ENCODE results near the gene CD8B2.
"Not testable (repeated sequence)": the region's sequence is repeated elsewhere in the genome, so short reads cannot be mapped to it uniquely, and the experiment has no call there.

Gene CD8B2

DNA sequence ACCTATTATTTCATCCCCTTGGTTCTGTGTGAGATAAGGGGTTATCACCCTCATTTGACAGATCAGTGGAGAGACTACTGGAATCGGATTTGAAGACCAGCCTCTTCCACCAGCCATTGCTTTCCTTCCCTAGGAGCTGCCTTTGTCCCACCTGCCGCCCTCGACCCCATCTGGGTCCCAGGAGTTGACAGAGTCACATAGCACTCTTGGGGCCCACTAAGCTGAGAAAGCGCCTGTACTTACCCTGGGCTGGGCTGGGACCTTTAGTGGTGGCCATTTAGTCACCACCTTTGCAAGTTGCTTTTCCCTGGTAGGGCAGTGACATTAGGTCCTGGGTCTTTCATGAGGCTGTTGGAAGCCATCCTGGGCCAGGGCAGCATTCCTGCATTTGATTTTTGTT, 17.6 kb downstream of the CD8B2 start:
- not testable (repeated sequence) for H3K4me1 ChIP-seq; DNase-seq; H3K27me3 ChIP-seq; H3K4me3 ChIP-seq (ENCODE audit: low read depth, low read length); H3K9me3 ChIP-seq; H3K36me3 ChIP-seq

DNA sequence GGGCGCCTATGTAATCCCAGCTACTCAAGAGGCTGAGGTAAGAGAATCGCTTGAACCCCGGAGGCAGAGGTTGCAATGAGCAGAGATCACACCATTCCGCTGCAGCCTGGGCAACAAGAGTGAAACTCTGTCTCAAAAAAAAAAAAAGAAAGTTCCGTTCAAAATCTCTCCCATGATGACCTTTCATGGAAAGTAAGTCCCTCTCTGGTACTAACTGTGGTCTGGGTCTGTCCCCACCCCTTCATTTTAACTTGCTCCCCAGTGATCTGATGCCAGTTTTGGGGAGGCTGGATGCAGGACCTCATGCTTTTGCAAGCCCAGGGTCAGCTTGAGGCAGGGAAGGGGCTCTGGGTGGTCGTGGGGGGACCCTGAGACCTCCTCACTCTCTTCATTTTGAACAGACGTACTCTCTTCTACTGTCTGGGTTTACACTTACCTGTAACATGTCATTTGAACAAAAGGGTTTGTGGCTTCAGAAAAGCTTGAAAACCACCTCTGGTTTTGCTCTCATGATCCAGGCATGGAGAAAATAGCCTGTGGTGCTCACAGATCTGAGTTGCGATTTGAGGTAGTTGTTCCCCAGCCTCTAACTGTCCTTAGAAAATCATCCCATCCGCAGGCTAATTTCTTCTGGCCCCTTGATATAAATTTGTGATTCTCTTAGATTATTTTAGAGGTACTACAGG, 19.0 kb downstream of the CD8B2 start:
- not testable (repeated sequence) for H3K4me3 ChIP-seq (ENCODE audit: low read depth, low read length); H3K27me3 ChIP-seq; H3K9me3 ChIP-seq; H3K4me1 ChIP-seq; DNase-seq; H3K36me3 ChIP-seq

DNA sequence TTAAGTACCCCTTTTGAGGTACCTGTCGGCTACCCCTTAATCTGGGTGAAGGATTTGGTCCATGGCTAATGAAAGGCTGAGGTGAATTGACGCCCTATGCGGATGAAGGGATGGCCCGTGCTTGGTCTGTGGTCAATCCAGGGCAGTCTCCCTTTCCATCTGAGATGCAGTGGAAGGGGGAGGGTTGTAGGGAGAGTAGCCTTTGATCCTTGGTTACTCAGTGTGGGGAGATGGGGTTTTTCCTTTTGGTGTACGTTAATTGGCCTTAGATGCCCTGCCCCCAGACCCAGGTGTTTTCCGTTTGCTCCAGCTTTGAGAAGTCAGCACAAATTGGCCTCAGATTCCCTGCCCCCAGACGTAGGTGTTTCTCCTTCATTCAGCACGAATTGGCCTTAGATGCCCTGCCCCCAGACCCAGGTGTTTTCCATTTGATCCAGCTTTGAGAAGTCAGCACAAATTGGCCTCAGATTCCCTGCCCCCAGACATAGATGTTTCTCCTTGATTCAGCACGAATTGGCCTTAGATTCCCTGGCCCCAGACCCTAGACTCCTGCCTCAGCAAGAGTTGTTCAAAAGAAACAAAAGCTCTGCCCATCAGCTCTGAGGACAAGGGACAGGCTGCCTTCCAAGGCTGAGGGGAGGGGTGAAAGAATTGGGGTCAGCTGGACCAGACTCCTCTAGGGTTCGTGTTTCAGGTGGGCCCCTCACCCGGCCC, 21.7 kb downstream of the CD8B2 start:
- H3K36me3 ChIP-seq; H3K4me1 ChIP-seq; H3K9me3 ChIP-seq; H3K27me3 ChIP-seq; DNase-seq; H3K4me3 ChIP-seq (ENCODE audit: low read depth, low read length): not testable (repeated sequence)

DNA sequence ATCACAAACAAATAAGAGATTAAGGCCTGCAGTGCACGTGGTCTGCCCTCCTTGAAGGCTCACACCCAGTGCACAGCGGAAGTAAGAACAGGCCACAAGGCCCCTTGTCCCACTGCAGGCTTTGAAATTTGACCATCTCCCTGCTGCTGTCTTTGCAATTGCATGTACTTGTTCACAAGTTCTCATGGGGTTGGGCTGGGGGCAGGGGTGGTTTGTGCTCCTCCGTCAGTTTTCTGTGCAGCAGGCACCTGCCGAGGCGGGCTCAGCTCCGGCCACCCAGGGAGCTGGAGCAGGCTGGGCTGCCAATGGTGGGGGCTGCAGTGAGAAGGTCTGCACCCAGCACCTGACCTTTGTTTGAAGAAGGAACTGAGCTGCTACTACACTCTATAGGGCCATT, 22.2 kb downstream of the CD8B2 start:
- not testable (repeated sequence) for H3K9me3 ChIP-seq; H3K36me3 ChIP-seq; H3K4me3 ChIP-seq (ENCODE audit: low read depth, low read length); H3K27me3 ChIP-seq; DNase-seq; H3K4me1 ChIP-seq

DNA sequence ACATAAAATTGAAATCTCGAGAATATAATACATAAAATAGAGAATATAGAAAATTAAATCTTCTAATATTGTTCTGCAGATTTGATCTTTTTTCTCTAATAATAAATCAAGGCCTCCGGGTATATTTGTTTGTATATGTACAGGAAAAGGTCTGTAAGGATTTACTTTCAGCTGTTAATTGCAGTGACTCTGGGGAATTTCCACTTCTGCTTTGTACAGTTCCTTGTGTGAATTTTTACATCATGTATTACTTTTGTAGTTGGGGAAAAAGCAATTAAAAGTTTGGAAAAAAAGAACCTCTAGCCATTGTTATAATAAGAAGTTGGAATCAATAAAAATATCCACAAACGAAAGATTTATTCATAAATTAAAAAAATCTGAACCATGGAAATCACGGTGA, 23.6 kb downstream of the CD8B2 start:
- H3K4me1 ChIP-seq; H3K4me3 ChIP-seq (ENCODE audit: low read depth, low read length); DNase-seq; H3K27me3 ChIP-seq; H3K9me3 ChIP-seq; H3K36me3 ChIP-seq: not testable (repeated sequence)

DNA sequence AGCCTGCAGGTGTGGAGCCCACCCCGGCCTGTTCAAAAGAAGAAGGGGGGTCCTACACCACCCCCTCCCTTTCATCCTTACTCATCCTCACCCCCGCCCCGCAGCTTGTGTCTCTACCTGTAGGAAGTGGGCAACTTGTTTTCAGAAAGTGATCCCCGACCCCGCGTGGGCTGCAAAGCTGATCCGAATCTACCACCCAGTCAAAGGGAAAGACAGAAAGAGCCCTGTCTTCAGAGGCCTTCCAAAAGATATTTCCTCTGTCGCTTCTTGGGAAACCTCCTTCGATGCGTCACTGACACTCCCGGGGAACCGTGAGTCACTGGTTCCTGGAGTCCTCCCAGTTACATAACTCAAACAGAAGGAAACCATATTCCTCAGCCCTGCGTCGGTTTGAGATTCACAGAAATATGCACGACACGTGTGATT, 24.3 kb downstream of the CD8B2 start:
- not testable (repeated sequence) for H3K36me3 ChIP-seq; H3K4me3 ChIP-seq (ENCODE audit: low read depth, low read length); H3K27me3 ChIP-seq; H3K9me3 ChIP-seq; H3K4me1 ChIP-seq; DNase-seq

DNA sequence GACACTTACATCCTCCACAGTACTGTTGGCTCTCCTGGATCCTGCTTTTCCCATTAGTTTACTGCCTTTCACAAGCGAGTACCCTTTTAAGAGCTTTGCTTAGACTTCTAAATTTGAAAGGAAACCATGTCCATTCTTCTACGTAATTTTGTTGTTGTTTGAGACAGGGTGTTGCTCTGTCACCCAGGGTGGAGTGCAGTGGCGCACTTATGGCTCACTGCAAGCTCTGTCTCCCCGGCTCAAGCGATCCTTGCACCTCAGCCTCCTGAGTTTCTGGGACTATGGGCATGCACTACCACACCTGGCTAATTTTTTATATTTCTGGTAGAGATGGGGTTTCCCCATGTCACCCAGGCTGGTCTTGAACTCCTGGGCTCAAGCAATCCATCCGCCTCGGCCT, 24.8 kb downstream of the CD8B2 start:
- not testable (repeated sequence) for H3K4me1 ChIP-seq; H3K36me3 ChIP-seq; H3K27me3 ChIP-seq; DNase-seq; H3K4me3 ChIP-seq (ENCODE audit: low read depth, low read length); H3K9me3 ChIP-seq

DNA sequence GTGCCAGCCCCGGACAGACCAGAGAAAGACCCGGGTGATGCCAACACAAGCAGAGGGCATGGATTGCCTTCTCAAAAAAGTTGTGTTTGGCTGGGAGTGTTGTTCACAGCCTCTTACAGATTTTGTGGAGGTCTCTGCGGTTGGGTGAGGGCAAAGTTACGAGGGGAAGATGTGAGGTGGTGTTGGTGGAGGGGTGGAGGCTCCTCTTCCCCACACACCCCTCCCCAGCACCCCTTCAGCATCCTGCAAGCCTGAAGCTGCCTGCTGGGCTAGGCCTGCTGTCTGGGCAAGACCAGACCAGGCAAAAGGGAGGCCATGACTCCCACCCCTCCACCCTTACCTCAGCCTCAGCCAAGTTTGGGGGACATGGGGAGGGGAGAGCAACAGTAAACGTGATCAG, 26.2 kb downstream of the CD8B2 start:
- H3K4me1 ChIP-seq: not testable (repeated sequence)

DNA sequence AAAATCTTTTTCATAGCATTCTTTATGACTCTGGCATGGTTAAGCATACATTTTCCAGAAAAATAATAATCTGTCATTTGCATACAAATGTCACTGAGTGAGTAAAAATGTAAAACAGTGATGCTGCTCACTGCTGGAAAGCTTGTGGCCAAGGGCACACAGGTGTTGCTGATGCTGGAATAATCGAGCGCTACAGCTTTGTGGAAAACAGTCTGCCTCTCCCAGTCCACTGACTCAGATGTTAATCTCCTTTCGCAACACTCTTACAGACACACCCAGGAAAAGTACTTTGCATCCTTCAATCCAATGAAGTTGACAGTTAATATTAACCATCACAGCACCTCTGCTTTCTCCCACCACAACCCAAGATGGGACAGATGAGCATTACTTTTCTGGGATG, 27.7 kb downstream of the CD8B2 start:
- DNase-seq; H3K4me1 ChIP-seq; H3K27me3 ChIP-seq; H3K36me3 ChIP-seq; H3K4me3 ChIP-seq (ENCODE audit: low read depth, low read length); H3K9me3 ChIP-seq: not testable (repeated sequence)

More for the DNA sequence above, 26.2 kb downstream of the CD8B2 start:
- H3K27me3 ChIP-seq; H3K4me3 ChIP-seq (ENCODE audit: low read depth, low read length); H3K9me3 ChIP-seq; DNase-seq; H3K36me3 ChIP-seq: not testable (repeated sequence)

DNA sequence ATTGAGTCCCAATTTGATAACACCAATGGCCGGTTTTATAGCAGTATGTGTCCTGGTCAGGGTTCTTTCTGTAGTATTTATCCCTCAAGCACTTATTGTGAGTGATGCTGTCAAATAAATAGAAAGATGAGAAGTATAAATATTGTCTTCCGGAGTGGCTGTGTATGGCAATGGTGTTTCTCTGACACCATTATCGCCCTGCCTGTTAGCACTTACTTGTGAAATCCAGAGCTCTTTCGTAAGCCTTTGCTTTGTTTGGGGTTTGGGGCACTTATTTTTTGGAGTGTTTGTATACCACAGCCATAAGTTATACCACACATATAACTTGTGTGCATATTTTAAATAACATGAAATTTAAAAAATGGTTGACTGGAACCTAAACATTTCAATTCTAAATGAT, 29.3 kb downstream of the CD8B2 start:
- no peaks in the 10 kb centered on the region for H3K4me1 ChIP-seq
- H3K36me3 ChIP-seq: no peaks in the 10 kb centered on the region
- H3K4me3 ChIP-seq (ENCODE audit: low read depth, low read length): no peak overlapping the region
- H3K9me3 ChIP-seq: no peaks in the 10 kb centered on the region
- TF ChIP-seq, protein P1, sequence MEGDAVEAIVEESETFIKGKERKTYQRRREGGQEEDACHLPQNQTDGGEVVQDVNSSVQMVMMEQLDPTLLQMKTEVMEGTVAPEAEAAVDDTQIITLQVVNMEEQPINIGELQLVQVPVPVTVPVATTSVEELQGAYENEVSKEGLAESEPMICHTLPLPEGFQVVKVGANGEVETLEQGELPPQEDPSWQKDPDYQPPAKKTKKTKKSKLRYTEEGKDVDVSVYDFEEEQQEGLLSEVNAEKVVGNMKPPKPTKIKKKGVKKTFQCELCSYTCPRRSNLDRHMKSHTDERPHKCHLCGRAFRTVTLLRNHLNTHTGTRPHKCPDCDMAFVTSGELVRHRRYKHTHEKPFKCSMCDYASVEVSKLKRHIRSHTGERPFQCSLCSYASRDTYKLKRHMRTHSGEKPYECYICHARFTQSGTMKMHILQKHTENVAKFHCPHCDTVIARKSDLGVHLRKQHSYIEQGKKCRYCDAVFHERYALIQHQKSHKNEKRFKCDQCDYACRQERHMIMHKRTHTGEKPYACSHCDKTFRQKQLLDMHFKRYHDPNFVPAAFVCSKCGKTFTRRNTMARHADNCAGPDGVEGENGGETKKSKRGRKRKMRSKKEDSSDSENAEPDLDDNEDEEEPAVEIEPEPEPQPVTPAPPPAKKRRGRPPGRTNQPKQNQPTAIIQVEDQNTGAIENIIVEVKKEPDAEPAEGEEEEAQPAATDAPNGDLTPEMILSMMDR (IDR thresholded peaks at IDR 0.05; ENCODE audit: low read depth, low read length): no peak
- no peak for DNase-seq
- H3K27me3 ChIP-seq: no peaks in the 10 kb centered on the region

DNA sequence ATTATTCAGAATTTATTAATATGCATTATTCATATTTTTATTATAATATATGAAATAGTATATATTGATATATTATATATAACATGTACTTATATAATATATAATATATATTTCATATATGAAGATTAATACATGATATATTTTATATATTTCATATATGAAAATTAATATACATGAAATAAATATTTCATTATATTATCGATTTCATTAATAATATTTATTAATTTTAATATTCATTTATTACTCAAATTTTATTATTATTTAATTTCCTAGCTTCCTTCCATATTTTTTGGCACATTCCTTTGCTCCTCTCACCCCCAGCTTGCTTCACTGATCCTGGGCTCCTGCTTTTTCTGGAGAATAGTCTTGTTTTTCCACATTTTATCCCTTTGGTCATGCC, 29.7 kb downstream of the CD8B2 start:
- TF ChIP-seq, protein P1 (IDR thresholded peaks at IDR 0.05; ENCODE audit: low read depth, low read length): no peak
- Histone ChIP-seq H3K27me3 (no peaks in the 10 kb centered on the region), H3K9me3 (no peaks in the 10 kb centered on the region), H3K4me1 (no peaks in the 10 kb centered on the region), H3K36me3 (no peaks in the 10 kb centered on the region), H3K4me3 (ENCODE audit: low read depth, low read length) (no peak overlapping the region)
- DNase-seq: no peak
